Transverse colon (tissue), 4 donors: ENCODE data around the gene ZNF33B.

ENCODE experiments used
- EP300 ChIP-seq: sonication (generic); formaldehyde crosslinking; IDR thresholded peaks from one replicate; pipeline ENCODE4 v1.6.1; 2017; ENCODE audit warnings: antibody characterized with exemption, low read depth
- POLR2A ChIP-seq: fragments of 450-650 bp; IDR thresholded peaks from one replicate; pipeline ENCODE4 v1.6.1; 2016; ENCODE audit warnings: antibody characterized with exemption, mild to moderate bottlenecking, moderate library complexity
- POLR2AphosphoS5 ChIP-seq, 3 donors: sonication (generic); formaldehyde crosslinking; IDR thresholded peaks; one replicate each; pipeline ENCODE4 v1.6.1; 2016; ENCODE audit warnings: antibody characterized with exemption in 3 of 3
- TF ChIP-seq, protein P1 (sequence below), 5 experiments: fragments of 200-600 bp in 3 of 5; fragments of 450-650 bp in 2 of 5; sonication (generic) in 3 of 5; IDR thresholded peaks; 1 replicate in 2 of 5; 2 replicates in 3 of 5; pipeline ENCODE4 v1.5.1; 2016 to 2017; ENCODE audit warnings: antibody characterized with exemption in 5 of 5, inconsistent platforms in 3 of 5, mild to moderate bottlenecking in 2 of 5, moderate library complexity in 1 of 5

GRCh38 chr10:42548254-42548653, 90.1 kb downstream of the ZNF33B start:
- TF ChIP-seq POLR2A (no peak), POLR2AphosphoS5 (IDR thresholded peaks at IDR 0.05) (no peak), EP300 (no peak)
- TF ChIP-seq, protein P1, sequence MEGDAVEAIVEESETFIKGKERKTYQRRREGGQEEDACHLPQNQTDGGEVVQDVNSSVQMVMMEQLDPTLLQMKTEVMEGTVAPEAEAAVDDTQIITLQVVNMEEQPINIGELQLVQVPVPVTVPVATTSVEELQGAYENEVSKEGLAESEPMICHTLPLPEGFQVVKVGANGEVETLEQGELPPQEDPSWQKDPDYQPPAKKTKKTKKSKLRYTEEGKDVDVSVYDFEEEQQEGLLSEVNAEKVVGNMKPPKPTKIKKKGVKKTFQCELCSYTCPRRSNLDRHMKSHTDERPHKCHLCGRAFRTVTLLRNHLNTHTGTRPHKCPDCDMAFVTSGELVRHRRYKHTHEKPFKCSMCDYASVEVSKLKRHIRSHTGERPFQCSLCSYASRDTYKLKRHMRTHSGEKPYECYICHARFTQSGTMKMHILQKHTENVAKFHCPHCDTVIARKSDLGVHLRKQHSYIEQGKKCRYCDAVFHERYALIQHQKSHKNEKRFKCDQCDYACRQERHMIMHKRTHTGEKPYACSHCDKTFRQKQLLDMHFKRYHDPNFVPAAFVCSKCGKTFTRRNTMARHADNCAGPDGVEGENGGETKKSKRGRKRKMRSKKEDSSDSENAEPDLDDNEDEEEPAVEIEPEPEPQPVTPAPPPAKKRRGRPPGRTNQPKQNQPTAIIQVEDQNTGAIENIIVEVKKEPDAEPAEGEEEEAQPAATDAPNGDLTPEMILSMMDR (IDR thresholded peaks at IDR 0.05), result no peak
